ENCODE measurements around the gene ARPP19. TPM values are rescaled to one million over a fixed set of nuclear protein-coding genes. Genes with fewer than 3 reads are reported as not detected.
"Not testable (repeated sequence)": the region's sequence is repeated elsewhere in the genome, so short reads cannot be mapped to it uniquely, and the experiment has no call there.

The ARPP19 gene
- total RNA-seq, 1 experiment from 2014 or later: 163 TPM

DNA sequence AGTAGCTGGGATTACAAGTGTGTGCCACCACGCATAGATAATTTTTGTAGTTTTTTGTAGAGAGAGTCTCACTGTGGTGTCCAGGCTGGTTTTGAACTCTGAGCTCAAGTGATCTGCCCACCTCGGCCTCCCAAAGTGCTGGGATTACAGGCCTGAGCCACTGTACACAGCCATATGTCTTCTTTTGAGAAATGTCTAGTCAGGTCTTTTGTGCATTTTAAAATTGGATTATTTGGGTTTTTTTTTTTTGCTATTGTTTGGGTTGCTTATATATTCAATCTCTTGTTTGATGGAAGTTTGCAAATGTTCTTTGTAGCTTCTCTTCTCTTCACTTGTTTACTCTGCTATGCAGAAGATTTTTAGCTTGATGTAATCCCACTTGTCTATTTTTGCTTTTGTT is 6.2 kb upstream of the ARPP19 start:
- POLR2A ChIA-PET: no interaction called here
- Histone ChIP-seq H3K9me3 (ENCODE audit: control insufficient read depth in 1 of 2, insufficient read depth in 1 of 2, low read depth in 1 of 2, low read length in 2 of 2) (no peaks in the 10 kb centered on the region), H3K27me3 (ENCODE audit: insufficient read depth, low read length) (no peaks in the 10 kb centered on the region), H4K20me1 (ENCODE audit: insufficient read depth) (no peaks in the 10 kb centered on the region), H3K27ac (ENCODE audit: low read depth, low read length) (no peak overlapping the region), H3K4me1 (ENCODE audit: control insufficient read depth in 1 of 2, insufficient read depth in 2 of 2, low read length in 2 of 2) (no peaks in the 10 kb centered on the region), H3K9ac (ENCODE audit: low read length) (no peak overlapping the region), H3K36me3 (ENCODE audit: control insufficient read depth in 1 of 2, insufficient read depth in 2 of 2, low read length in 2 of 2) (no peaks in the 10 kb centered on the region), H2AFZ (ENCODE audit: low read depth, low read length, poor library complexity, severe bottlenecking) (no peak overlapping the region), H3K79me2 (ENCODE audit: insufficient read depth, low read length) (no peaks in the 10 kb centered on the region), H3K4me3 (replicated peaks in 1 of 2; ENCODE audit: low read depth in 1 of 2, low read length in 2 of 2) (no peak overlapping the region), H3K9me2 (ENCODE audit: insufficient read depth) (no peaks in the 10 kb centered on the region), H3K4me2 (ENCODE audit: low read length) (no peak overlapping the region)
- BruUV-seq (replicated peaks): no TSS peak
- ATAC-seq (no peak), DNase-seq (ENCODE audit: low read depth, low spot score) (no peak)
- CTCF ChIA-PET: no interaction called here
- intact Hi-C loops (cut with micrococcal nuclease): no loop called here
- RAD21 ChIA-PET (ENCODE audit: low non-redundant PET in 1 of 2, low total read pairs in 2 of 2, uncharacterized antibody in 2 of 2, unreplicated experiment in 2 of 2): no interaction called here
- no peak for TF ChIP-seq RAD21 (IDR thresholded peaks at IDR 0.05; ENCODE audit: low read depth)
- TF ChIP-seq, protein P1, sequence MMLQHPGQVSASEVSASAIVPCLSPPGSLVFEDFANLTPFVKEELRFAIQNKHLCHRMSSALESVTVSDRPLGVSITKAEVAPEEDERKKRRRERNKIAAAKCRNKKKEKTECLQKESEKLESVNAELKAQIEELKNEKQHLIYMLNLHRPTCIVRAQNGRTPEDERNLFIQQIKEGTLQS (IDR thresholded peaks at IDR 0.05): no peak
- no peak for TF ChIP-seq FOSL1 (IDR thresholded peaks at IDR 0.05; ENCODE audit: low read depth)
- TF ChIP-seq SP1 (IDR thresholded peaks at IDR 0.05; ENCODE audit: low read depth): no peak
- no peak for TF ChIP-seq ZFX (IDR thresholded peaks at IDR 0.05)
- TF ChIP-seq YY1 (IDR thresholded peaks at IDR 0.05; ENCODE audit: extremely low read depth, insufficient replicate concordance, low read depth, low read length): no peak
- no peak for TF ChIP-seq SIN3A (IDR thresholded peaks at IDR 0.05; ENCODE audit: low read depth)
- TF ChIP-seq EGR1 (IDR thresholded peaks at IDR 0.05; ENCODE audit: low read depth): no peak
- no peak for TF ChIP-seq TCF7L2 (IDR thresholded peaks at IDR 0.05; ENCODE audit: borderline replicate concordance, extremely low read depth, insufficient read depth, insufficient read length)
- TF ChIP-seq, protein P2, sequence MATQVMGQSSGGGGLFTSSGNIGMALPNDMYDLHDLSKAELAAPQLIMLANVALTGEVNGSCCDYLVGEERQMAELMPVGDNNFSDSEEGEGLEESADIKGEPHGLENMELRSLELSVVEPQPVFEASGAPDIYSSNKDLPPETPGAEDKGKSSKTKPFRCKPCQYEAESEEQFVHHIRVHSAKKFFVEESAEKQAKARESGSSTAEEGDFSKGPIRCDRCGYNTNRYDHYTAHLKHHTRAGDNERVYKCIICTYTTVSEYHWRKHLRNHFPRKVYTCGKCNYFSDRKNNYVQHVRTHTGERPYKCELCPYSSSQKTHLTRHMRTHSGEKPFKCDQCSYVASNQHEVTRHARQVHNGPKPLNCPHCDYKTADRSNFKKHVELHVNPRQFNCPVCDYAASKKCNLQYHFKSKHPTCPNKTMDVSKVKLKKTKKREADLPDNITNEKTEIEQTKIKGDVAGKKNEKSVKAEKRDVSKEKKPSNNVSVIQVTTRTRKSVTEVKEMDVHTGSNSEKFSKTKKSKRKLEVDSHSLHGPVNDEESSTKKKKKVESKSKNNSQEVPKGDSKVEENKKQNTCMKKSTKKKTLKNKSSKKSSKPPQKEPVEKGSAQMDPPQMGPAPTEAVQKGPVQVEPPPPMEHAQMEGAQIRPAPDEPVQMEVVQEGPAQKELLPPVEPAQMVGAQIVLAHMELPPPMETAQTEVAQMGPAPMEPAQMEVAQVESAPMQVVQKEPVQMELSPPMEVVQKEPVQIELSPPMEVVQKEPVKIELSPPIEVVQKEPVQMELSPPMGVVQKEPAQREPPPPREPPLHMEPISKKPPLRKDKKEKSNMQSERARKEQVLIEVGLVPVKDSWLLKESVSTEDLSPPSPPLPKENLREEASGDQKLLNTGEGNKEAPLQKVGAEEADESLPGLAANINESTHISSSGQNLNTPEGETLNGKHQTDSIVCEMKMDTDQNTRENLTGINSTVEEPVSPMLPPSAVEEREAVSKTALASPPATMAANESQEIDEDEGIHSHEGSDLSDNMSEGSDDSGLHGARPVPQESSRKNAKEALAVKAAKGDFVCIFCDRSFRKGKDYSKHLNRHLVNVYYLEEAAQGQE (IDR thresholded peaks at IDR 0.05; ENCODE audit: low read depth): no peak
- no peak for TF ChIP-seq CBX3 (IDR thresholded peaks at IDR 0.05; ENCODE audit: low read depth)
- TF ChIP-seq CEBPB (IDR thresholded peaks at IDR 0.05; ENCODE audit: low read depth): no peak

DNA sequence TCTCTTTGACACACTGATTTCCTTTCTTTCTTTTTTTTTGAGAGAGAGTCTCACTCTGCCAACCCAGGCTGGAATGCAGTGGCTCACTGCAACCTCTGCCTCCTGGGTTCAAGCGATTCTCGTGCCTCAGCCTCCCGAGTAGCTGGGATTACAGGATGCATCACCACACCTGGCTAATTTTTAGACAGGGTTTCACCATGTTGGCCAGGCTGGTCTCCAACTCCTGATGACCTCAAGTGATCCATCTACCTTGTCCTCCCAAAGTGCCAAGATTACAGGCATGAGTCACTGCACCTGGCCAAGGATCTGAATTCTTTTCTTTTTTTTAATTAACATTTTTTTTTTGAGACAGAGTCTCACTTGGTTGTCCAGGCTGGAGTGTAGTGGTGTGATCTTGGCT is 5.8 kb upstream of the ARPP19 start:
- H3K9me2 ChIP-seq (ENCODE audit: insufficient read depth); H3K36me3 ChIP-seq (ENCODE audit: control insufficient read depth in 1 of 2, insufficient read depth in 2 of 2, low read length in 2 of 2); H3K79me2 ChIP-seq (ENCODE audit: insufficient read depth, low read length); H3K27ac ChIP-seq (ENCODE audit: low read depth, low read length); intact Hi-C loops (cut with micrococcal nuclease); H3K9me3 ChIP-seq (ENCODE audit: control insufficient read depth in 1 of 2, insufficient read depth in 1 of 2, low read depth in 1 of 2, low read length in 2 of 2); RAD21 ChIA-PET (ENCODE audit: low non-redundant PET in 1 of 2, low total read pairs in 2 of 2, uncharacterized antibody in 2 of 2, unreplicated experiment in 2 of 2); H3K9ac ChIP-seq (ENCODE audit: low read length); H2AFZ ChIP-seq (ENCODE audit: low read depth, low read length, poor library complexity, severe bottlenecking); H3K4me3 ChIP-seq (replicated peaks in 1 of 2; ENCODE audit: low read depth in 1 of 2, low read length in 2 of 2); H3K27me3 ChIP-seq (ENCODE audit: insufficient read depth, low read length); H3K4me1 ChIP-seq (ENCODE audit: control insufficient read depth in 1 of 2, insufficient read depth in 2 of 2, low read length in 2 of 2); CTCF ChIA-PET; ATAC-seq; H4K20me1 ChIP-seq (ENCODE audit: insufficient read depth); H3K4me2 ChIP-seq (ENCODE audit: low read length); DNase-seq (ENCODE audit: low read depth, low spot score); BruUV-seq (replicated peaks): not testable (repeated sequence)
- POLR2A ChIA-PET: interaction anchor here (1.1 kb wide), 1 partner anchor 8 kb away, joined by 4 read pairs; no protein-coding TSS in a partner anchor

Measured in HCT116 (cell line).